Epithelial cell of prostate (primary cell): ENCODE data around the gene BAZ1B.

Experiments
- DNase-seq: peaks from one replicate; pipeline ENCODE4 v3.0.0-alpha.2; 2011; ENCODE audit warnings: low read depth, low spot score
- H3K27ac ChIP-seq: fragments of 450-650 bp; 2 replicates; pipeline ENCODE4 v1.5.1; 2017; ENCODE audit warnings: mild to moderate bottlenecking

BAZ1B gene

GRCh38 chr7:73452999-73453635 lies 69.0 kb downstream of the BAZ1B start:
- no peak for DNase-seq
- H3K27ac ChIP-seq: no peak overlapping the region

GRCh38 chr7:73451780-73452398 lies 70.2 kb downstream of the BAZ1B start:
- no peak for DNase-seq

GRCh38 chr7:73449422-73449821 lies 72.7 kb downstream of the BAZ1B start:
- no peak overlapping the region for H3K27ac ChIP-seq
- DNase-seq: no peak

More at GRCh38 chr7:73451780-73452398, 70.2 kb downstream of the BAZ1B start:
- H3K27ac ChIP-seq: no peak overlapping the region

DNA sequence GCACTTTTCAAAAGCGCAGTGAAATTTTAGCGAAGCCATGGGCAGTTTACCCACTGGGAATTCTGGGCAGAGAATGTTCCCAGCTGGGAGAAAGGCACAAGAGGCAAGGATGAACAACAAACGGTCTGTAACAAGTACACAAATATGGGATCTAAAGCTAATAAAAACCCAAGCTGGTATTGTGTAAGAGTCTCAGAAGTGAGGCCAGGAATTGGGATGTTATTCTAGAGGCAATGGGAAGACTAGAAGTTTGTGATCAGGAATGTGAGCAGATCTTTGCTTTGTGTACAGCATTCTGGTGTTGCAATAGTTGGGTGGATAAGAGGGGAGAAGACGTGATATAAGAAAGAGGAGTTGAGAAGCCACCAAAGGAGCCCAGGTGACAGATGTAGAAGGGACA lies 73.5 kb downstream of the BAZ1B start:
- no peak overlapping the region for H3K27ac ChIP-seq
- no peak for DNase-seq

GRCh38 chr7:73447121-73447733 lies 74.9 kb downstream of the BAZ1B start:
- no peak for DNase-seq
- H3K27ac ChIP-seq: no peak overlapping the region

DNA sequence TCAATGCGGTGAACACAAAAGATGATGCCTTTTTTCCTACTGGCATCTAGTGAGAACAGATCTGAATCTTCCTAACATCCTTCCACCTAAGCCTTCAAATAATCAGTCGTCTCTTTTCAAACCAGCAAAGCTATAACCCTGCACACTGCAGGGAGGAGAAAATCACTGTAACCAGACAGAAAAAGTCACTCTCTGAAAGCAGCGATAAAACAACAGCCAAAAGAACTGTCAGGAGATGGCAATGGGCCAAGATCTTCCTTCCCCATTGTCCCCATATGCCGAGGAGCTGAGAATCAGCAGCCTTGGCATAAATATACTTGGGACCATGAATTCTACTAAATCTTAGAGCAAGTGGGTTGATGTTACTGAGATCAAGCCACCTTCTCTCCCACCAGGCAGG lies 75.4 kb downstream of the BAZ1B start:
- H3K27ac ChIP-seq: no peak overlapping the region
- DNase-seq: no peak

DNA sequence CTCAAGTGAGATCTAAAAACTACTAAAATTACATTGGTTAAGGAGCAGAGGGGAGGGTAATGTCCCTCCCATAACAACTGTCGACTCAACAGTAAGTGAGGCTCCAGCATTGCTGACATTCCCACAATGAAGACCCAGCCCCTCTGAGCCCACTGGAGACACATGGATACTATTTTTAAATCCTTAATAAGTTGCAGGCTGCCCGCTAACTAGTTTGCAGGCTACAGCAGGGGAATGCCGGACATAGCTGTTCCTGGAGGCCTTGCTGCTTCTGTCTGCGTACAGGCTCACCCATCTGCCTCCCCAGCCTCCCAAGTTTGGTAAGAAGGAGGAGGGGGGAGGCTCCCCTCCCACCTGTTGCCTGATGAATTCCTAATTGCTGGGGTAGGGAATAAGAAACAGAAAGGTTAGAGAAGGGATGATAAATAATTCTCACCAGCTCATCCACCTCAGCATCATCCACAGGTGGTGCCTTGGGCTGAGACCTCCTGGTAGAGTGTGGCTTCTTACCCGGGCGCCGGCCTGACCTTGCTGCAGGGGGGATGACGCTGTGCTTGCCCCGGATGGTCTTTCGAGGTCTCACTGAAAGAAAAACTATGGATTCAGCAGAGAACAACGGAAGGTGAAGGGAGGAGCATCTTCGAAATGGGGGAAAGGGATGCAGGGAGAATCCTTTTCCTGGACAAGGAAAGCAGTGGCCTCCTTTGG lies 78.4 kb downstream of the BAZ1B start:
- H3K27ac ChIP-seq: no peak overlapping the region
- no peak for DNase-seq

- H3K27ac ChIP-seq: no peak overlapping the region
- DNase-seq: no peak
These were observed 79.1 kb downstream of the BAZ1B start for GRCh38 chr7:73442903-73443500.

GRCh38 chr7:73442222-73442902 lies 79.7 kb downstream of the BAZ1B start:
- no peak for DNase-seq
- no peak overlapping the region for H3K27ac ChIP-seq

GRCh38 chr7:73439410-73439704 lies 82.7 kb downstream of the BAZ1B start:
- no peak overlapping the region for H3K27ac ChIP-seq
- DNase-seq: no peak

- no peak overlapping the region for H3K27ac ChIP-seq
These were observed 83.3 kb downstream of the BAZ1B start for GRCh38 chr7:73438547-73439409.

DNA sequence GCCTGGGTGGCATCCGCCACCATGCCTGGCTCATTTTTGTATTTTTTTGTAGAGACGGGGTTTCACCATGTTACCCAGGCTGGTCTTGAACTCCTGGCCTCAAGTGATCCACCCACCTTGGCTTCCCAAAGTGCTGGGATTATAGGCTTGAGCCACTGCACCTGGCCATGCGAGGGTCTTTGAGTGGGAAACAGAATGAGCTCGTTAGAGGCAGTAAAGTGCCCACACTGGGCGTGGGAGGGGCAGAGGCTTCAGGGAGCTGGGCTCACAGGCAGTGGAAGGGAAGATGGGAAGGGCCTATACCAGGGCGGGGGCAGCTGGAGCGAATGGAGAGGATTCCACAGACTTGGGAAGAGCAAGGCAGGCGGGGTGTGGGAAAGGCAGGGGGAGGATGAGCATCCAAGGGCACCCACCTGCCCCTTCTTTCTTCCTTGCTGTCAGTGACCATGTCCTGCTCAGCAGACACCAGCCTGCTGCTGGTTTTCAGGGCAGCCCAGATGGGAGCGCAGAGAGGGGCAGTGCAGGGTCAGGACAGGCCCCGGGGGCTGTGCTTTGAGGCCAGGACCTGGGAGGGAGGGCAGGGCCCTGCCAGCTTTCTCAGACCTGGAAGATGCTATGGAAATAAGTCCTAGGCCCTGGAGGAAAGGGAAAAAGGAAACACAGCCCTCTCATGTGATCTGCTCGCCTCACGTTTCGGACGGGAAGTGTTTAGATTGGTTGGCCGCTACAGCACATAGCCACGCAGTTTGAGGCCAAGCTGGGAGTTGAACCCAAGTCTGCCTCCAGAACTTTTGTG lies 84.3 kb downstream of the BAZ1B start:
- H3K27ac ChIP-seq: no peak overlapping the region
- DNase-seq: no peak

More at GRCh38 chr7:73438547-73439409, 83.3 kb downstream of the BAZ1B start:
- DNase-seq: no peak

- DNase-seq: no peak
- H3K27ac ChIP-seq: no peak overlapping the region
These were observed 85.0 kb downstream of the BAZ1B start for GRCh38 chr7:73437091-73437490.

DNA sequence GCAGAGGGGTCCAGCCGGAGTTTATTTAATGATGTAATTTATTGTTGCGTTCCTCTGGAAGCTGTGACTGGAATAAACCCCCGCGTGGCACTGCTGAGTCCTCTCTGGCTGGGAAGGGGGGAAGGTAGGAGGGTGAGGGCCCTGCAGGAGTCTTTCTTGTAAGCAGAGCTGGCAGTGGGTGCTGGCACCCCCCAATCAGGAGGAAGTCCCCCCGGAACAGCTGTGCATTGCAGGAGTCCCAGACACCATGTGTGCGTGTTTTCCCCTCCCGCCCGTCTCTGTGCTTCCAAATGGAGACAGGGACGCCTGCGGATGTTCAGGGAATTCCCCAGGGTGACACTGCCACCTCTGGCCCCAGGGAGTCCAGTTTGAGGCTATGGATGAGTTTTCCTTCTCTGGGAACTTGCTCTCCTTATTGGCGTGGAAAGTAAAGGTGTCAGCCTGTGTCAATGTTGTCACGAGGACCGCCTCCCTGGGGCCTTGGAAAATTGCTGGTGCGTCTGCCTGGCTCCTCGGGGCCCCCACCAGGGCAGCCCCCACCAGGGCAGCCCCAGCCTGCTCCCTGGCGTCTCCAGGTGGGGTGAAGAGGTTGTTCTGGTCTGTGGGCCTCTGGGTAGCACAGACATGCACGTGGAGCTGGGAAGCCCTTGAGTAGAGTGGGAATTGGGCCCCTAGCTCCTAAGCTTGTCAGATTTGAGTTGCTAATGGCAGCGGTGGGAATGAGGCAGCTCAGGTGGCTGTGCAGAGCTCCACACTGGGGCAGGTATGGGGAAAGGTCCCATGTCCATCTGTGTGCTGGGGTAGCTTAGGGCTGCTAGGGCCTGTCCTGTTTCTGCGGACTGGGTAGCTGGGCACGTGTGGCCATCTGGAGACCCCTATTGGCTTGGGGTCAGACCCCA lies 85.8 kb downstream of the BAZ1B start:
- H3K27ac ChIP-seq: no peak overlapping the region
- DNase-seq: no peak

- no peak overlapping the region for H3K27ac ChIP-seq
- no peak for DNase-seq
These were observed 86.6 kb downstream of the BAZ1B start for GRCh38 chr7:73435471-73436009.

DNA sequence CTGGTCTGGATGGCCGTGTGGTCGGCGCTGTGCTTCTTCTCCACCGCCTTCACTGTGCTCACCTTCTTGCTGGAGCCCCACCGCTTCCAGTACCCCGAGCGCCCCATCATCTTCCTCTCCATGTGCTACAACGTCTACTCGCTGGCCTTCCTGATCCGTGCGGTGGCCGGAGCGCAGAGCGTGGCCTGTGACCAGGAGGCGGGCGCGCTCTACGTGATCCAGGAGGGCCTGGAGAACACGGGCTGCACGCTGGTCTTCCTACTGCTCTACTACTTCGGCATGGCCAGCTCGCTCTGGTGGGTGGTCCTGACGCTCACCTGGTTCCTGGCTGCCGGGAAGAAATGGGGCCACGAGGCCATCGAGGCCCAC lies 87.4 kb downstream of the BAZ1B start:
- DNase-seq: no peak

GRCh38 chr7:73433924-73434700 lies 88.0 kb downstream of the BAZ1B start:
- H3K27ac ChIP-seq: no peak overlapping the region
- DNase-seq: no peak

More for the DNA sequence above, 87.4 kb downstream of the BAZ1B start:
- no peak overlapping the region for H3K27ac ChIP-seq
